ENCODE data around the gene CNST. TPM values are rescaled to one million over a fixed set of nuclear protein-coding genes. Genes with fewer than 3 reads are reported as not detected.

The CNST gene
- total RNA-seq, 4 donors from 2014 or later = 38.8 to 49.5 (median 41.7) TPM

DNA sequence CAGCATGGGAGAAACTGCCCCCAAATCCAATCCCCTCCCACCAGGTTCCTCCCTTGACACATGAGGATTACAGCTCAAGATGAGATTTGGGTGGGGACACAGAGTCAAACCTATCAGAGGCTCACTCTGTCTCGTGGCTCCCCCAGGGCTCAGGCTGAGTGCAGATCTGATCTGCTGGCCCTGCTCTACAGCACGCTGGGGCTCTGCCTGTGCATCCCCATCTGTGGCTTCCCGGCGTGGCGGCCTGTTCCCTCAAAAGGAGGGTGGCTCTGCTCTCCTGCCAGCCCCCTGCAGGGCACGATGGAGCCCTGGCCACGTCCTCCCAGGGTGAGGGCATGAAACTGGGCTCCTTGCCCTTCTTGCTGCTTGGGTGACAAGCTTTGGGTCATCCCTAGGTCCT is 39.3 kb upstream of the CNST start:
- Histone ChIP-seq H3K27ac (no peak overlapping the region), H3K4me1 (no peaks in the 10 kb centered on the region), H3K27me3 (no peaks in the 10 kb centered on the region), H3K4me3 (replicated peaks in 1 of 3) (no peak overlapping the region), H3K9me3 (no peaks in the 10 kb centered on the region), H3K36me3 (no peaks in the 10 kb centered on the region)
- TF ChIP-seq, protein P1, sequence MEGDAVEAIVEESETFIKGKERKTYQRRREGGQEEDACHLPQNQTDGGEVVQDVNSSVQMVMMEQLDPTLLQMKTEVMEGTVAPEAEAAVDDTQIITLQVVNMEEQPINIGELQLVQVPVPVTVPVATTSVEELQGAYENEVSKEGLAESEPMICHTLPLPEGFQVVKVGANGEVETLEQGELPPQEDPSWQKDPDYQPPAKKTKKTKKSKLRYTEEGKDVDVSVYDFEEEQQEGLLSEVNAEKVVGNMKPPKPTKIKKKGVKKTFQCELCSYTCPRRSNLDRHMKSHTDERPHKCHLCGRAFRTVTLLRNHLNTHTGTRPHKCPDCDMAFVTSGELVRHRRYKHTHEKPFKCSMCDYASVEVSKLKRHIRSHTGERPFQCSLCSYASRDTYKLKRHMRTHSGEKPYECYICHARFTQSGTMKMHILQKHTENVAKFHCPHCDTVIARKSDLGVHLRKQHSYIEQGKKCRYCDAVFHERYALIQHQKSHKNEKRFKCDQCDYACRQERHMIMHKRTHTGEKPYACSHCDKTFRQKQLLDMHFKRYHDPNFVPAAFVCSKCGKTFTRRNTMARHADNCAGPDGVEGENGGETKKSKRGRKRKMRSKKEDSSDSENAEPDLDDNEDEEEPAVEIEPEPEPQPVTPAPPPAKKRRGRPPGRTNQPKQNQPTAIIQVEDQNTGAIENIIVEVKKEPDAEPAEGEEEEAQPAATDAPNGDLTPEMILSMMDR (IDR thresholded peaks at IDR 0.05) = no peak
- no peak for TF ChIP-seq POLR2A (IDR thresholded peaks at IDR 0.05)
- DNase-seq = no peak
- intact Hi-C loops (cut with DNase I) = no loop called here
- 82 to 88% methylated on average over 2 to 6 of the region's 7 CpGs for WGBS, 2 donors

GRCh38 chr1:246527402-246528088 is 38.7 kb upstream of the CNST start:
- intact Hi-C loops (cut with DNase I) = no loop called here
- Histone ChIP-seq H3K27ac (no peak overlapping the region), H3K9me3 (no peaks in the 10 kb centered on the region), H3K27me3 (no peaks in the 10 kb centered on the region), H3K4me1 (no peaks in the 10 kb centered on the region), H3K36me3 (no peaks in the 10 kb centered on the region), H3K4me3 (replicated peaks in 1 of 3) (no peak overlapping the region)
- DNase-seq = no peak
- 49 to 61% methylated on average over 4 to 5 of the region's 5 CpGs for WGBS, 2 donors
- TF ChIP-seq, protein P1 (IDR thresholded peaks at IDR 0.05) = no peak

GRCh38 chr1:246528933-246529731 is 37.1 kb upstream of the CNST start:
- WGBS, 2 donors = 68 to 75% methylated on average over 8 of the region's 8 CpGs
- H3K27me3 ChIP-seq = no peaks in the 10 kb centered on the region
- no peaks in the 10 kb centered on the region for H3K9me3 ChIP-seq
- intact Hi-C loops (cut with DNase I) = no loop called here
- DNase-seq = peak in 1 of 2 donors; percentile 22
- H3K27ac ChIP-seq = no peak overlapping the region
- TF ChIP-seq, protein P1 (IDR thresholded peaks at IDR 0.05) = no peak
- no peak for TF ChIP-seq POLR2A (IDR thresholded peaks at IDR 0.05)
- peaks cover 10 to 14% of the 10 kb centered on the region in 2 donors for H3K4me1 ChIP-seq
- H3K36me3 ChIP-seq = no peaks in the 10 kb centered on the region
- no peak overlapping the region for H3K4me3 ChIP-seq (replicated peaks in 1 of 3)

DNA sequence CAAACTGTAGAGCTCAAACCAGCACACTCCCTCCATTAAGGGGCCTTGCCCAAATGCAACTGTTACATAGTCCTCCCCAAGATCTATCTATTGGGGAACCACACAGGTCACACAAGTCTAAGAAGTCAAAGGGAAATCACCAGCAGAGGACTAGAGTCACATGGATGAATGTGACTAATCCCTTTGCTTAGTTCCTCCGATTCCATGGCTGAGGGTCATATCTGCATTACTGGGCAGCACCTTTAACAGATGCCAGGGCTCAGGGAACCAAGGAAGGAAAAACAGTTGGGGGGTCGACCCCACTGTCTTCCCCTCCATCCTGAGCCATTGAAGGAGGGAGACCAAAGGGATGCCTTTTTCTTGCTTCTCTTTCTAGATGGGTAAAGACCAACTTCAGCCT is 35.8 kb upstream of the CNST start:
- intact Hi-C loops (cut with DNase I) = no loop called here
- Histone ChIP-seq H3K27me3 (no peaks in the 10 kb centered on the region), H3K4me3 (replicated peaks in 1 of 3) (no peak overlapping the region), H3K36me3 (no peaks in the 10 kb centered on the region), H3K27ac (no peak overlapping the region), H3K9me3 (no peaks in the 10 kb centered on the region), H3K4me1 (peaks cover 19 to 20% of the 10 kb centered on the region in 2 donors)
- WGBS, 2 donors = 65 to 76% methylated on average over 2 of the region's 2 CpGs
- no peak for DNase-seq
- no peak for TF ChIP-seq POLR2A (IDR thresholded peaks at IDR 0.05)
- TF ChIP-seq, protein P1 (IDR thresholded peaks at IDR 0.05) = no peak

DNA sequence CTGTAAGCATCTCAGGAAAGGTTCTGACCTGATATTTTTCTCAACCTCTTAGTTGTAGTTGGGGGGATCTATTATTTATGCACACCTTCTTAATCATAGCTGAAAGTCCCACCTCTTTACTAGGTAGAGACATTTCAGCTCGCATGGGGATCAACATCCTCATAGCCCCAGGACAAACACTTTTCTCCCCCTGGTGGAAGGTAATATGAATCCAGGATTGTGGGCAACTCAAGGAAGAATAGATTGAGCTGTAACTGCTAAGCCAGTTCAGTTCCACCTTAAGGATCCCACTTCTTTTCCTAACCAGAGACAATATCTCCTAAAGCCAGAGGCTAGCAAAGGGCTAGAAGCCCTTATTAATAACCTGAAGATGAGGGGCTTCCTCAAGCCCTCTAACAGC is 33.7 kb upstream of the CNST start:
- intact Hi-C loops (cut with DNase I) = no loop called here
- H3K27me3 ChIP-seq = no peaks in the 10 kb centered on the region
- H3K4me3 ChIP-seq (replicated peaks in 1 of 3) = no peak overlapping the region
- 73 to 77% methylated on average over 1 of the region's 1 CpG for WGBS, 2 donors
- no peaks in the 10 kb centered on the region for H3K9me3 ChIP-seq
- peaks cover 19 to 20% of the 10 kb centered on the region in 2 donors for H3K4me1 ChIP-seq
- no peaks in the 10 kb centered on the region for H3K36me3 ChIP-seq
- no peak for TF ChIP-seq POLR2A (IDR thresholded peaks at IDR 0.05)
- TF ChIP-seq, protein P1 (IDR thresholded peaks at IDR 0.05) = no peak
- no peak overlapping the region for H3K27ac ChIP-seq
- no peak for DNase-seq
